Measurements from ENCODE around the gene SSX2IP. TPM values are rescaled to one million over a fixed set of nuclear protein-coding genes. Genes with fewer than 3 reads are reported as not detected.
"Not testable (repeated sequence)": the region's sequence is repeated elsewhere in the genome, so short reads cannot be mapped to it uniquely, and the experiment has no call there.

Gene SSX2IP
- total and polyA plus RNA-seq, 8 donors, result 2.6 to 24.5 (median 10.2) TPM

DNA sequence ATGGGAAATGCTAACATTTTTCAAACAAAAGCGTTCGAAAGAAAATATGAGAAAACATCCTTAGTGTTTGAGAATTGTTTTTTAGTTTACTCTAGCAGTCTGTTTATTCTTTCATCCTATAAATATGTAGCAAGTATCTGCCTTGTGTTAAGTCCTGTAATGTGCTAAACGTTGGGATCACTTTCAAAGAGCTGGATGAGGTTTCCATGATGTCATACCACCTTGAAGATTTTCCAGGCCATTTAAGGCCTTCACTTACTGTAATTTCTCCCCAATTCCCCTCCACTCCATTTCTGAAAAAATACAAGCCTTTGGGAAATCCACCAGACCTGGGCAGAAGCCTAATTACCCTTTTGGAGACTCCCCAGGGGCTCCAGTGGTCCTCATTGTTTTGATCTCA is 91.8 kb downstream of the SSX2IP start:
- Histone ChIP-seq H3K27ac (no peak overlapping the region), H3K9me3 (peaks cover 0 to 7% (median 3%) of the 10 kb centered on the region in 4 donors), H3K27me3 (no peaks in the 10 kb centered on the region), H3K36me3 (no peaks in the 10 kb centered on the region), H3K4me1 (peaks cover 0 to 15% (median 0%) of the 10 kb centered on the region in 4 donors), H3K4me3 (no peak overlapping the region)
- DNase-seq, result peak in 1 of 2 donors; percentile 40
- intact Hi-C loops (cut with DNase I; ENCODE audit: low total_unique reads), result no loop called here
- 67 to 77% (median 73%) methylated on average over 3 of the region's 3 CpGs for WGBS, 5 donors
- no peak for TF ChIP-seq POLR2AphosphoS5 (IDR thresholded peaks at IDR 0.05)
- TF ChIP-seq, protein P1, sequence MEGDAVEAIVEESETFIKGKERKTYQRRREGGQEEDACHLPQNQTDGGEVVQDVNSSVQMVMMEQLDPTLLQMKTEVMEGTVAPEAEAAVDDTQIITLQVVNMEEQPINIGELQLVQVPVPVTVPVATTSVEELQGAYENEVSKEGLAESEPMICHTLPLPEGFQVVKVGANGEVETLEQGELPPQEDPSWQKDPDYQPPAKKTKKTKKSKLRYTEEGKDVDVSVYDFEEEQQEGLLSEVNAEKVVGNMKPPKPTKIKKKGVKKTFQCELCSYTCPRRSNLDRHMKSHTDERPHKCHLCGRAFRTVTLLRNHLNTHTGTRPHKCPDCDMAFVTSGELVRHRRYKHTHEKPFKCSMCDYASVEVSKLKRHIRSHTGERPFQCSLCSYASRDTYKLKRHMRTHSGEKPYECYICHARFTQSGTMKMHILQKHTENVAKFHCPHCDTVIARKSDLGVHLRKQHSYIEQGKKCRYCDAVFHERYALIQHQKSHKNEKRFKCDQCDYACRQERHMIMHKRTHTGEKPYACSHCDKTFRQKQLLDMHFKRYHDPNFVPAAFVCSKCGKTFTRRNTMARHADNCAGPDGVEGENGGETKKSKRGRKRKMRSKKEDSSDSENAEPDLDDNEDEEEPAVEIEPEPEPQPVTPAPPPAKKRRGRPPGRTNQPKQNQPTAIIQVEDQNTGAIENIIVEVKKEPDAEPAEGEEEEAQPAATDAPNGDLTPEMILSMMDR (IDR thresholded peaks at IDR 0.05), result no peak
- no peak for TF ChIP-seq POLR2A (IDR thresholded peaks at IDR 0.05)
- no peak for TF ChIP-seq EP300 (IDR thresholded peaks at IDR 0.05)

DNA sequence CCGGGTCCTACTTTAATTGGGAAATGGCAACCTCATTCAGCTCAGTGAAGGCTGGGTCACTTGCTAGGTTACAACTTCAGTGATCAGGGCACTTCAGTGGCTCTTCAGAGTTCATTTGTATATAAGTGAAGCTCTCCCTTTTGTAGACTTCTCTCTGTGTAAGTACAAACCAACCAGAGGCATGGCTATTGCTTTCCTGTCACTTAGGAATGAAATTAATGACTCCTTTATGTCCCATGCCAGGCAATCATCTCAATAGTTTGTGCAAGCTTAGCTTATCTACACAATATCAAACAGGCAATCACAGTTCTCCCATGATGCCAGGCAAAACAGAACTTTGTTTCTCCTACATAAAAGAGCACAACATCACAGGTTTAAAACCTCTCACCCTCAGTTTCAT is 93.2 kb downstream of the SSX2IP start:
- 77 to 98% (median 90%) methylated on average over 1 of the region's 1 CpG for WGBS, 5 donors
- DNase-seq, result no peak
- TF ChIP-seq EP300 (IDR thresholded peaks at IDR 0.05) (no peak), POLR2AphosphoS5 (IDR thresholded peaks at IDR 0.05) (no peak), POLR2A (IDR thresholded peaks at IDR 0.05) (no peak)
- TF ChIP-seq, protein P1 (IDR thresholded peaks at IDR 0.05), result no peak
- intact Hi-C loops (cut with DNase I; ENCODE audit: low total_unique reads), result no loop called here
- H3K9me3 ChIP-seq, result peaks cover 0 to 10% (median 4%) of the 10 kb centered on the region in 4 donors
- no peak overlapping the region for H3K4me3 ChIP-seq
- H3K4me1 ChIP-seq, result peaks cover 0 to 15% (median 0%) of the 10 kb centered on the region in 4 donors
- no peaks in the 10 kb centered on the region for H3K27me3 ChIP-seq
- no peak overlapping the region for H3K27ac ChIP-seq
- H3K36me3 ChIP-seq, result no peaks in the 10 kb centered on the region

DNA sequence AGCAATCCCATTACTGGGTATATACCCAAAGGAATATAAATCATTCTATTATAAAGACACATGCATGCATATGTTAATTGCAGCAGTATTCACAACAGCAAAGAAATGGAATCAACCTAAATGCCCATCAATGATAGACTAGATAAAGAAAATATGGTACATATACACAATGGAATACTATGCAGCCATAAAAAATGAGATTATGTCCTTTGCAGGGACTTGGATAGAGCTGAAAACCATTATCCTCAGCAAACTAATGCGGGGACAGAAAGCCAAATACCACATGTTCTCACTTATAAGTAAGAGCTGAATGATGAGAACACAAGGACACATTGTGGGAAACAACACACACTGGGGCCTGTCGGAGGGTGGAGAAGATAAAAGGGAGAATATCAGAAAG is 95.3 kb downstream of the SSX2IP start:
- intact Hi-C loops (cut with DNase I; ENCODE audit: low total_unique reads); H3K36me3 ChIP-seq; H3K27ac ChIP-seq; DNase-seq; H3K4me3 ChIP-seq; H3K27me3 ChIP-seq; H3K9me3 ChIP-seq: not testable (repeated sequence)
- H3K4me1 ChIP-seq, result peaks cover 0 to 15% (median 0%) of the 10 kb centered on the region in 4 donors
- 92 to 96% (median 94%) methylated on average over 2 of the region's 2 CpGs for WGBS, 5 donors

Other genes starting within 250 kb of the SSX2IP start
- 10 to 100 TPM in 4 of 5 donors, 1 to 10 TPM in 1; 7.6 to 40.8 (median 21.9) TPM for gene RPF1, start 211.2 kb downstream of the SSX2IP start, total RNA-seq
- 10 to 100 TPM; 22.4 to 34.7 (median 29.3) TPM for gene RPF1, start 211.2 kb downstream of the SSX2IP start, polyA plus RNA-seq
- 1 to 10 TPM in 2 of 5 donors, not detected in 3; 1.3 to 1.8 TPM for gene SPATA1, start 184.1 kb downstream of the SSX2IP start, total RNA-seq
- gene SPATA1, start 184.1 kb downstream of the SSX2IP start, polyA plus RNA-seq, result 1 to 10 TPM in 1 of 3 donors, not detected in 2; 1.5 TPM
- gene GNG5, start 183.9 kb downstream of the SSX2IP start, total RNA-seq, result 100 to 1,000 TPM in 3 of 5 donors, 10 to 100 TPM in 2; 20.6 to 197 (median 131) TPM
- 100 to 1,000 TPM; 158 to 185 (median 180) TPM for gene GNG5, start 183.9 kb downstream of the SSX2IP start, polyA plus RNA-seq
- gene CTBS, start 116.0 kb downstream of the SSX2IP start, total RNA-seq, result 10 to 100 TPM in 2 of 5 donors, 1 to 10 TPM in 3; 4.0 to 19.5 (median 8.2) TPM
- gene CTBS, start 116.0 kb downstream of the SSX2IP start, polyA plus RNA-seq, result 1 to 10 TPM; 5.1 to 8.9 (median 7.5) TPM
- 1 to 10 TPM in 2 of 5 donors, not detected in 3; 1.2 to 2.0 TPM for gene LPAR3, start 202.7 kb upstream of the SSX2IP start, total RNA-seq
- gene LPAR3, start 202.7 kb upstream of the SSX2IP start, polyA plus RNA-seq, result 1 to 10 TPM in 1 of 3 donors, under 1 TPM in 2; 0.12 to 2.7 (median 0.31) TPM

All from stomach (tissue), 9 donors.